Activated gamma-delta T cell treated with anti-CD3 and anti-CD28 coated beads, Interleukin-2, amount 50 U/mL, for 16 hours (primary cell): ENCODE data around the gene ABCC12.
"Not testable (repeated sequence)": the region's sequence is repeated elsewhere in the genome, so short reads cannot be mapped to it uniquely, and the experiment has no call there.

Source experiments
- DNase-seq: peaks from one replicate; pipeline ENCODE4 v3.0.0-alpha.2; 2020; ENCODE audit warnings: low read depth

ABCC12 gene

GRCh38 chr16:48155926-48156789, at the start of gene ABCC12:
Gene ABCC12, minus strand, starts transcription at chr16:48155993. Its CDS starts 9,569 bp downstream, at chr16:48146424.
- DNase-seq: no peak

GRCh38 chr16:48204825-48205151, 49.0 kb upstream of the ABCC12 start:
- DNase-seq: no peak

- DNase-seq: no peak
Observed at GRCh38 chr16:48203974-48204824, 48.4 kb upstream of the ABCC12 start.

- no peak for DNase-seq
Observed at GRCh38 chr16:48201515-48202201, 45.9 kb upstream of the ABCC12 start.

DNA sequence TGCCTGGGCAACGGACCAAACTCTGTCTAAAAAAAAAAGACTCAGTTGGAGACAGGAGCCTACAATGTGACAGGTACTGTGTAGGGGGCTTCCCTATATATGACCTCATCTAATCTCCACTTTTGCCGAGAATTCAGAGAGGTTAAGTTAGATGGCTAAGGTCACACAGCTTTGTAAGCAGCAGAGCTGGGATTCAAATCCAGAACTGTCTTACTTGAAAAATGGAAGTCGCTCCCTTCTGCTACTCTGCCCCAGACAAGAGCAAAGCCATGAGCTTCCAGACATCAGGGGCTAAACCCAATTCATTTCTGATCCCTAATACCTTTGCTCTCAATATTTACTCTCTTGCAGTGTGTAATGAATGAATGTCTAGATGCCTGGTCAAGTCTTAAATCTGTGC, 41.5 kb upstream of the ABCC12 start:
- DNase-seq: no peak

DNA sequence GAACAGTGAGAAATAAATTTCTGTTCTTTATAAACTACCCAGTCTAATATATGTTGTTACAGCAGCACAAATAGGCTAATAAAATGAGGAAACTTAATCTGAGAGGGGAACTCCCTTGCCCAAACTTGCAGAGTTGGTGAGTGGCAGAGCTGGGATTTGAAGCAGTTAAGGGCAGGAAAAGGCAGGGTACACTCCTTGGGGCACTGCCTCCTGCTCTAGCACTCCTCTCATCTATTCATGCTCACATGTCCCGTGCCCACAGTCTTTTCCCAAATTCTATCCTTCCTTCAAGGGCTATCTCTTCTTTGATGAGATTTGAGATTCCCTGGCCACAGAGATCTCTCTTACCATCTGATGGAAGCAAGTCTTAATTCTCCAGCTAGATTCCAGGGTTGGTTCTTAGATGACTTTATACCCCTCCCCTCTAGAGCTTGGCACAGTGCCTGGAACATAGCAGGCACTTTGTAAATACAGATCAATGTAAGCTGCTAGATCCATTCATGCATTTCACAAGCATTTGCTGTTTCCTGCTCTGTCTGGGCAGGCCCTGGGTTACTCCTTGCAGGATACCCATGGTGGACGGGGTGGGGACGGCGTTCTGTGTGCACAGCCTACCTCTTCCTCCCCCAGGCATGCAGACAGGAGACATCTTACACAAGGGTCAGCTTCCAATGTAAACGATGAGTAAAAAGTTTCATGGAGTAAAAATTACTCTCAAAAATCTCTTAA, 39.2 kb upstream of the ABCC12 start:
- no peak for DNase-seq

DNA sequence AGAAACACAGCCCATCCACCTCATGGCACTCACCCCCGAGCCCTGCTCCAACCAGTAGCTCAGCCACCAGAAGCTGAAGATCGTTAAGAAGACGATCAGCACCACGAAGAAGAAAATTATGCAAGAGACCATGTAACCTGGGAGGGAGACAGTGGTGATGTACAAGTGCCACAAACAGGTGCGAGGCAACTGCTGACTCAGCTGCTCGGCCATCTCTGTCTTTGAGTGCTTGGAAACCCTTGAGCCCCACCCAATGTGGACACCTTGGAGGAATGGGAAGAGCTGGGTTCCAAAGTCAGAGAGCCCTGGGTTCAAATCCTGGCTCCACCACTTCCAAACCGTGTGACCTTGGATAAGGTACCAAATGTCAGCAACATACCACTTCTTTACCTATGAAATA, 38.1 kb upstream of the ABCC12 start:
- no peak for DNase-seq

DNA sequence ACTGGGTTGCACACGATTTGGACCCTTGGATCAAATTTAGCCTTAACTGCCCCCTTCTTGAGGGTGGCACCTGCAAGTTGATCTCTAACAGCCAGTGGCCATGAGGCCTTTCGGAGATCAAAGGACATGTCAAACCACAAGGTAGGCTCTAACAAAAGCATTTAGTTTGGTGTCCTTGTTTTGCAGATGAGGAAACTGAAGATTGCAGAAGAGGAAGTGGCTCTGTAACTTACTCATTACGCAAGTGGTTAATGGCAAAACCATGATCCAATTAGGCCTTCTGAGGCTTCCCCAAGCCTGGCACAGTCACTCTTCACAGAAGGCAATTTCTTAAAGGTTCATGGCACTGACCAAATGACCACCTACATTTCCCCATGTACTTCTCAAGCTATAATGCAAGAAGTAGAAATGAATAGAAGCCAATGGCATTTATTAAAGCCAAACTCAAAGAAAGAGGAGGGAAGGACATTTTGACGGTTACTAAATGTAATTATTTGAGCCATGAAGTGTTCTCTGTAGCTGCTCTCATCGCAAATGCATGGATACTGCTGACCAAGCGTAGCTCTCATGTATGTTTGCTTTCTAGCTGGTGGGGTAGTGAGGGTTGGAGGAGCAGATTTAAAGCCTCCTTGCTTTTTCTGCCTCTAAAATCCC, 32.8 kb upstream of the ABCC12 start:
- DNase-seq: no peak

DNA sequence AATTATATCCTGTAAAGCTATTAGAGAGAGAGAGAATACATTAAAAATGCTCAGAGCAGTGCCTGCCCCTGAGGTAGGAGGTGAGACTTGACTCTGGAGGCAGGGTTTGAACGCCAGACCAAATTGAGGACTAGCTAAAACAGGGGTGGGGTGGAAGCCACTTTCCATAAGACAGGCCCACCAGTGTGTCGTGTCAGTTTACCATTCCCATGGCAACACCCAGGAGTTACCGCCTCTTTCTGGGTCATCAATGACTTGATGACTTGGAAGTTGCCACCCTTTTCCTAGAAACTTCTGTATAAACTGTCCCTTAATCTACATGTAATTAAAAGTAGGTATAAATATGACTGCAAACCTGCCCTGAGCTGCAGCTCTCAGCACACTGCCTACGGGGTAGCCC, 32.0 kb upstream of the ABCC12 start:
- DNase-seq: no peak

DNA sequence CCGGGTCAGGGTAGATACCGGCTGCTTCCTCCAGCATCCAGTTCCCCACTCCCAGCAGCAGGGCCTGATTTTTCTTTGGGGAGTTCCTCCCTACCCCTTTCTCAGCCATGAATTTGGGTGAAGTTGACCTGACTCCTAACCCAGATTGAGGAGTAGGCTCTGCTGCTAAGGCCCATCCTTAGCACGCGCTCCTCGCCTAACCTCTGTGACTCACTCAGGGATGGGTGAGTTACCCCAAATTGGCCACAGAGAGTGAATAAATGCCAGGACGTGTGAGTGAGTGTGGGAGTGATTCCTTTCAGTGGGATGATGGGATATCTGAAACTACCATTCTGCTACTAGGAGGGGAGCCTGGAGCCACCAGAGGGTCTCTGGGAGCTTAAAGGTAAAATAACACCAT, 28.9 kb upstream of the ABCC12 start:
- DNase-seq: no peak

DNA sequence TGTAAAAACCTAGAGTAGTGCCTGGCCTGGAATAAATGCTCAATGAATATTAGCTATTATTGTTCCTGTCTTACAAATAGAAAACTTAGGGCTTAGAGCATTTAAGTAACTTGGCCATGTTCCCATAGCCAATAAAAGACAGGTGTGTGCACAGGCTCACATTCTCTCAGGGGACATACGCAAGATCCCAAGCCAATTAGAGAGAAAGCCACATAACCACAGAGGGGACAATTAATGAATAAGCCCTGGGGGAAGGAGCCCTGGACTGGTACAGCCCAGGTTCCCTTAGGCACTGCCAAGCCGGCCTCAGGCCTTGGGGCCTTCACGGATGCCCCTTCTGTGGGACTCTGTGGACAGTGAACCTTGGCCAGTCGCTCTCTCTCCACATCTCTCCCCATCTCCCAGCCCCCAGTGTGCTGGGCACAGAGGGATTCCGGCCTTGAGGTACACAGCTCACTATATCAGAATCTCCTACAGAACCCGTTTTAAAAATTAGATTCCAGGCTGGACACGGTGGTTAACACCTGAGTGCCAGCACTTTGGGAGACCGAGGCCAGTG, 27.3 kb upstream of the ABCC12 start:
- no peak for DNase-seq

- not testable (repeated sequence) for DNase-seq
Observed at GRCh38 chr16:48181746-48182520, 26.1 kb upstream of the ABCC12 start.

GRCh38 chr16:48180868-48181480, 25.2 kb upstream of the ABCC12 start:
- DNase-seq: no peak

- DNase-seq: no peak
Observed at GRCh38 chr16:48176635-48177408, 21.0 kb upstream of the ABCC12 start.

DNA sequence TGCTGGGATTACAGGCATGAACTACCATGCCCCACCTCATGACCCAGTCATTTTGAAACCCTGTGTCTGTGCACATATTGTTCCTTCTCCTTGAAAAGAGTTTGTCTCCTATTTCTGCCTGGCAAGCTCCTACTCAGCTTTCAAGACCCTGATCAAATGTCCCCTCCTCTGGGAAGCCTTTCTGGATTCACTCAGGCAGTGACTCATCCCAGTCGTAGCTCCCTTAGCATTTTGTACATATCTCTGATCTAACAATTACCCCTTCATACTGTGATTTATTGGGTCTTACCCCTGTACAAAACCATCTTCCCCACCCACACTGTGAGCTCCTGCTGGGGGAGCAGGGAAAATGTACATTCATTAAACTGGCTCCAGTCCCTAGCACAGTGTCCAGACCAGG, 18.1 kb upstream of the ABCC12 start:
- no peak for DNase-seq

GRCh38 chr16:48172682-48173081, 16.9 kb upstream of the ABCC12 start:
- DNase-seq: no peak

DNA sequence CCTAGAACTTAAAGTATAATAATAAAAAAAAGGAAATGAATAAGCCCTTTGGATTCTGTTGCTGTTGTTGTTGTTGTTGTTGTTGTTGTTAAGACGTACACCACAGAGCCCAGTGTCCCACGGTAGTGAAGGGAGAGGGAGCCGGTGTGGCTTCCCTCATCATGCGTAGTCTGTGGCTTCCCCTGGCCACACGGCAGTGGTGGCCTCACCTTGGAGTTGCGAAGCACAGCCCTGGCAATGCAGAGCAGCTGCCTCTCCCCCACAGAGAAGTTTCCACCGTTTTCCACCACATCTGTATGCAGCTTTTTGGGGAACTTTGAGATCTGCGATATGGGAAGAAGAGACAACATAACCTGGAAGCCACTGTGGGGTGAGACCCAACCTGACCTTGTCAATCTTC, 14.1 kb upstream of the ABCC12 start:
- DNase-seq: no peak

DNA sequence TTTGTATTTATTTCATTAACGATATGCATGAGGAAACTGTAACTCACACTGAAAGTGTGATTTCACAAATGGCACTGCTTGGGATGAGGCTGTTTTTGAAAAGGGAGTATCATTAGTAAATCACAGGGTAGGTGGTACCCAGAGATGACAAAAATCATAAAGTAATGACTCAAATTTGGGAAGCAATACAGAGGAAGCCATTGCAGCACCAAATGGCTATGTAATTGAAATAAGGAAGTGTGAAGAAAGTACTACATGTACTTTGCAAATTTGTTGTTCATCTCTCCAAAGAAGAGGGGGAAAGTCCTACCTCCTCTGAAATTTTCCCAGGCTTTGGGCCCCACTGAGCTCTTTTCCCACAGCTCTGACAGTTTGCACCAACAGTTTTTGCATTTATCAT, 12.3 kb upstream of the ABCC12 start:
- DNase-seq: no peak

DNA sequence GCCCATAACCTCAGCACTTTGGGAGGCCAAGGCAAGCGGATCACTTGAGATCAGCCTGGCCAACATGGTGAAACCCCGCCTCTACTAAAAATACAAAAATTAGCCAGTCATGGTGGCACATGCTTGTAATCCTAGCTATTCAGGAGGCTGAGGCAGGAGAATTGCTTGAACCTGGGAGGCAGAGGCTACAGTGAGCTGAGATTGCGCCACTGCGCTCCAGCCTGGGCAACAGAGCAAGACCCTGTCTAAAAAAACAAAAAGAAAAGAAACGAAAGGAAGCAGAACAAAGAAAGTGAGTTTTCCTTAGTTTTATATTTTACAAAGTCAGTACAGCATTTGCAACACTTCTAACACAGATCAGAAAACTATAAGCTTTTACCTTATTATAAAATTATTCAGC, 10.8 kb upstream of the ABCC12 start:
- DNase-seq: not testable (repeated sequence)
